ENCODE measurements around the gene OR1G1. TPM values are rescaled to one million over a fixed set of nuclear protein-coding genes. Genes with fewer than 3 reads are reported as not detected.
"Not testable (repeated sequence)": the region's sequence is repeated elsewhere in the genome, so short reads cannot be mapped to it uniquely, and the experiment has no call there.

Gene OR1G1
- total and polyA plus RNA-seq, 2 experiments from 2014 or later: not detected

DNA sequence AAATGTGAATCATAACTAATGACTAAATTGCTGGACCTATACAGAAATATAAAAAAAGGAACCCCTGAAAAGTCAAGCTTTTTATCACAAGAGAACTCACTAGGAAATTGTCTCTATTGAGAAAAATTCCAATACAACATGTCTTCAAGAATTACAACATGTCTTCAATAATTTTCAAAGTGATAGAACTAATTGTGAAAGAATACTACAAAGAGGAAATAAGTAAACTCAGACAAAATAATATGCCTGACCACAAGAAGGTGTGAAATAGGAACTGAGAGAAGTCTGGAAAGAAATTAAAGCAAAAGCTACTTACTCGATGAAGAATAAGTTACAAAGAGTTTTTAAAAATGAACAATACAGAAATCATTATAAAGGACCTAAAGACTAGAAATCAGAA is 29.9 kb upstream of the OR1G1 start (continued):
- TF ChIP-seq CREB1 (CRISPR knock-in tag; IDR thresholded peaks at IDR 0.05; ENCODE audit: low read depth): no peak
- no peak for TF ChIP-seq NANOG (IDR thresholded peaks at IDR 0.05; ENCODE audit: borderline replicate concordance)
- no peak for TF ChIP-seq EZH2phosphoT487 (IDR thresholded peaks at IDR 0.05; ENCODE audit: unreplicated experiment)
- no peak for TF ChIP-seq ZNF331 (CRISPR knock-in tag; IDR thresholded peaks at IDR 0.05; ENCODE audit: low read depth)
- TF ChIP-seq, protein P1, sequence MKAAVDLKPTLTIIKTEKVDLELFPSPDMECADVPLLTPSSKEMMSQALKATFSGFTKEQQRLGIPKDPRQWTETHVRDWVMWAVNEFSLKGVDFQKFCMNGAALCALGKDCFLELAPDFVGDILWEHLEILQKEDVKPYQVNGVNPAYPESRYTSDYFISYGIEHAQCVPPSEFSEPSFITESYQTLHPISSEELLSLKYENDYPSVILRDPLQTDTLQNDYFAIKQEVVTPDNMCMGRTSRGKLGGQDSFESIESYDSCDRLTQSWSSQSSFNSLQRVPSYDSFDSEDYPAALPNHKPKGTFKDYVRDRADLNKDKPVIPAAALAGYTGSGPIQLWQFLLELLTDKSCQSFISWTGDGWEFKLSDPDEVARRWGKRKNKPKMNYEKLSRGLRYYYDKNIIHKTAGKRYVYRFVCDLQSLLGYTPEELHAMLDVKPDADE (IDR thresholded peaks at IDR 0.05): no peak

DNA sequence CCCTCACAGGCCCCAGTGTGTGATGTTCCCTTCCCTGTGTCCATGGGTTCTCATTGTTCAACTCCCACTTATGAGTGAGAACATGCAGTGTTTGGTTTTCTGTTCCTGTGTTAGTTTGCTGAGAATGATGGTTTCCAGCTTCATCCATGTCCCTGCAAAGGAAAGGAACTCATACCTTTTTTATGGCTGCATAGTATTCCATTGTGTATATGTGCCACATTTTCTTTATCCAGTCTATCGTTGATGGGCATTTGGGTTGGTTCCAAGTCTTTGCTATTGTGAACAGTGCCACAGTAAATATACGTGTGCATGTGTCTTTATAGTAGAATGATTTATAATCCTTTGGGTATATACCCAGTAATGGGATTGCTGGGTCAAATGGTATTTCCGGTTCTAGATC is 10.1 kb upstream of the OR1G1 start:
- not testable (repeated sequence) for H3K27ac Mint-ChIP-seq; H3K4me3 ChIP-seq; ATAC-seq; H3K36me3 Mint-ChIP-seq (ENCODE audit: low read depth); H3K9me2 ChIP-seq (ENCODE audit: insufficient read depth); H3K4me2 ChIP-seq; H3K4me1 Mint-ChIP-seq; H3K4me1 ChIP-seq (ENCODE audit: insufficient read depth); H4K20me1 ChIP-seq (replicated peaks; ENCODE audit: insufficient read depth); H3F3A ChIP-seq (replicated peaks; ENCODE audit: low read depth); DNase-seq (ENCODE audit: low spot score); H3K27me3 ChIP-seq (ENCODE audit: insufficient read depth); H3K27ac ChIP-seq (ENCODE audit: low read depth); H3K27me3 Mint-ChIP-seq (ENCODE audit: insufficient read depth, low read depth, poor library complexity); H3K4me3 Mint-ChIP-seq; H3K79me2 ChIP-seq (replicated peaks; ENCODE audit: insufficient read depth); H3K36me3 ChIP-seq (ENCODE audit: insufficient read depth); H2AFZ ChIP-seq
- H3K9me3 Mint-ChIP-seq: peaks cover 61% of the 10 kb centered on the region

DNA sequence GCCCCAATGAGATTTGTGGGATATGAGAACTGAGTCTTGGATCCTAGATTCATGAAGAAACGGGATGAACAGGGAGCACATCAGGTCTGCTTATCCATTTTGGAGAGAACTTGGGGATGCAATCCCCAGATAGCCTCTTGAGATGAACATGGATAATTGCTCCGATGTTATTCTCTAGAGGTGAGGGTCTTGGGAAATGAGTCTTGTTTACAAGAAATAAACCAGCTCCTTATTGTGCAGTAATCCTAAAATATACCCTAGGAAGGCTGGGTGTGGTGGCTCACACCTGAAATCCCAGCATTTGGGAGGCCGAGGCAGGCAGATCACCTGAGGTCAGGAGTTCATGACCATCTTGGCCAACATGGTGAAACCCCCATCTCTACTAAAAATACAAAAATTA is 23.0 kb downstream of the OR1G1 start, which contains the start of gene OR1D2:
TSS of gene OR1D2 (minus strand) at position 101 of the 400 bp plus-strand sequence. CDS start 11,426 bp downstream, outside the sequence.
- H3K9me2 ChIP-seq (ENCODE audit: insufficient read depth): no peaks in the 10 kb centered on the region
- Mint-ChIP-seq H3K27me3 (ENCODE audit: insufficient read depth, low read depth, poor library complexity) (no peaks in the 10 kb centered on the region), H3K4me3 (no peak within 1 kb of the TSS), H3K27ac (no peak within 1 kb of the TSS), H3K9me3 (peaks cover 57% of the 10 kb centered on the region), H3K36me3 (ENCODE audit: low read depth) (no peaks in the 10 kb centered on the region), H3K4me1 (no peaks in the 10 kb centered on the region)
- no peak for ATAC-seq
- no peaks in the 10 kb centered on the region for H3K79me2 ChIP-seq (replicated peaks; ENCODE audit: insufficient read depth)
- no peaks in the 10 kb centered on the region for H3F3A ChIP-seq (replicated peaks; ENCODE audit: low read depth)
- H3K4me3 ChIP-seq: no peak within 1 kb of the TSS
- TF ChIP-seq, protein P1 (IDR thresholded peaks at IDR 0.05): no peak
- TF ChIP-seq EZH2phosphoT487 (IDR thresholded peaks at IDR 0.05; ENCODE audit: unreplicated experiment) (no peak), STAT1 (IDR thresholded peaks at IDR 0.05; ENCODE audit: unreplicated experiment) (no peak), ZNF331 (CRISPR knock-in tag; IDR thresholded peaks at IDR 0.05; ENCODE audit: low read depth) (no peak), POLR2AphosphoS5 (IDR thresholded peaks at IDR 0.05; ENCODE audit: low read depth) (no peak)
- TF ChIP-seq, protein P2, sequence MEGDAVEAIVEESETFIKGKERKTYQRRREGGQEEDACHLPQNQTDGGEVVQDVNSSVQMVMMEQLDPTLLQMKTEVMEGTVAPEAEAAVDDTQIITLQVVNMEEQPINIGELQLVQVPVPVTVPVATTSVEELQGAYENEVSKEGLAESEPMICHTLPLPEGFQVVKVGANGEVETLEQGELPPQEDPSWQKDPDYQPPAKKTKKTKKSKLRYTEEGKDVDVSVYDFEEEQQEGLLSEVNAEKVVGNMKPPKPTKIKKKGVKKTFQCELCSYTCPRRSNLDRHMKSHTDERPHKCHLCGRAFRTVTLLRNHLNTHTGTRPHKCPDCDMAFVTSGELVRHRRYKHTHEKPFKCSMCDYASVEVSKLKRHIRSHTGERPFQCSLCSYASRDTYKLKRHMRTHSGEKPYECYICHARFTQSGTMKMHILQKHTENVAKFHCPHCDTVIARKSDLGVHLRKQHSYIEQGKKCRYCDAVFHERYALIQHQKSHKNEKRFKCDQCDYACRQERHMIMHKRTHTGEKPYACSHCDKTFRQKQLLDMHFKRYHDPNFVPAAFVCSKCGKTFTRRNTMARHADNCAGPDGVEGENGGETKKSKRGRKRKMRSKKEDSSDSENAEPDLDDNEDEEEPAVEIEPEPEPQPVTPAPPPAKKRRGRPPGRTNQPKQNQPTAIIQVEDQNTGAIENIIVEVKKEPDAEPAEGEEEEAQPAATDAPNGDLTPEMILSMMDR (conservative IDR thresholded peaks at IDR 0.05; ENCODE audit: low read depth in 2 of 2): no peak
- TF ChIP-seq, protein P3, sequence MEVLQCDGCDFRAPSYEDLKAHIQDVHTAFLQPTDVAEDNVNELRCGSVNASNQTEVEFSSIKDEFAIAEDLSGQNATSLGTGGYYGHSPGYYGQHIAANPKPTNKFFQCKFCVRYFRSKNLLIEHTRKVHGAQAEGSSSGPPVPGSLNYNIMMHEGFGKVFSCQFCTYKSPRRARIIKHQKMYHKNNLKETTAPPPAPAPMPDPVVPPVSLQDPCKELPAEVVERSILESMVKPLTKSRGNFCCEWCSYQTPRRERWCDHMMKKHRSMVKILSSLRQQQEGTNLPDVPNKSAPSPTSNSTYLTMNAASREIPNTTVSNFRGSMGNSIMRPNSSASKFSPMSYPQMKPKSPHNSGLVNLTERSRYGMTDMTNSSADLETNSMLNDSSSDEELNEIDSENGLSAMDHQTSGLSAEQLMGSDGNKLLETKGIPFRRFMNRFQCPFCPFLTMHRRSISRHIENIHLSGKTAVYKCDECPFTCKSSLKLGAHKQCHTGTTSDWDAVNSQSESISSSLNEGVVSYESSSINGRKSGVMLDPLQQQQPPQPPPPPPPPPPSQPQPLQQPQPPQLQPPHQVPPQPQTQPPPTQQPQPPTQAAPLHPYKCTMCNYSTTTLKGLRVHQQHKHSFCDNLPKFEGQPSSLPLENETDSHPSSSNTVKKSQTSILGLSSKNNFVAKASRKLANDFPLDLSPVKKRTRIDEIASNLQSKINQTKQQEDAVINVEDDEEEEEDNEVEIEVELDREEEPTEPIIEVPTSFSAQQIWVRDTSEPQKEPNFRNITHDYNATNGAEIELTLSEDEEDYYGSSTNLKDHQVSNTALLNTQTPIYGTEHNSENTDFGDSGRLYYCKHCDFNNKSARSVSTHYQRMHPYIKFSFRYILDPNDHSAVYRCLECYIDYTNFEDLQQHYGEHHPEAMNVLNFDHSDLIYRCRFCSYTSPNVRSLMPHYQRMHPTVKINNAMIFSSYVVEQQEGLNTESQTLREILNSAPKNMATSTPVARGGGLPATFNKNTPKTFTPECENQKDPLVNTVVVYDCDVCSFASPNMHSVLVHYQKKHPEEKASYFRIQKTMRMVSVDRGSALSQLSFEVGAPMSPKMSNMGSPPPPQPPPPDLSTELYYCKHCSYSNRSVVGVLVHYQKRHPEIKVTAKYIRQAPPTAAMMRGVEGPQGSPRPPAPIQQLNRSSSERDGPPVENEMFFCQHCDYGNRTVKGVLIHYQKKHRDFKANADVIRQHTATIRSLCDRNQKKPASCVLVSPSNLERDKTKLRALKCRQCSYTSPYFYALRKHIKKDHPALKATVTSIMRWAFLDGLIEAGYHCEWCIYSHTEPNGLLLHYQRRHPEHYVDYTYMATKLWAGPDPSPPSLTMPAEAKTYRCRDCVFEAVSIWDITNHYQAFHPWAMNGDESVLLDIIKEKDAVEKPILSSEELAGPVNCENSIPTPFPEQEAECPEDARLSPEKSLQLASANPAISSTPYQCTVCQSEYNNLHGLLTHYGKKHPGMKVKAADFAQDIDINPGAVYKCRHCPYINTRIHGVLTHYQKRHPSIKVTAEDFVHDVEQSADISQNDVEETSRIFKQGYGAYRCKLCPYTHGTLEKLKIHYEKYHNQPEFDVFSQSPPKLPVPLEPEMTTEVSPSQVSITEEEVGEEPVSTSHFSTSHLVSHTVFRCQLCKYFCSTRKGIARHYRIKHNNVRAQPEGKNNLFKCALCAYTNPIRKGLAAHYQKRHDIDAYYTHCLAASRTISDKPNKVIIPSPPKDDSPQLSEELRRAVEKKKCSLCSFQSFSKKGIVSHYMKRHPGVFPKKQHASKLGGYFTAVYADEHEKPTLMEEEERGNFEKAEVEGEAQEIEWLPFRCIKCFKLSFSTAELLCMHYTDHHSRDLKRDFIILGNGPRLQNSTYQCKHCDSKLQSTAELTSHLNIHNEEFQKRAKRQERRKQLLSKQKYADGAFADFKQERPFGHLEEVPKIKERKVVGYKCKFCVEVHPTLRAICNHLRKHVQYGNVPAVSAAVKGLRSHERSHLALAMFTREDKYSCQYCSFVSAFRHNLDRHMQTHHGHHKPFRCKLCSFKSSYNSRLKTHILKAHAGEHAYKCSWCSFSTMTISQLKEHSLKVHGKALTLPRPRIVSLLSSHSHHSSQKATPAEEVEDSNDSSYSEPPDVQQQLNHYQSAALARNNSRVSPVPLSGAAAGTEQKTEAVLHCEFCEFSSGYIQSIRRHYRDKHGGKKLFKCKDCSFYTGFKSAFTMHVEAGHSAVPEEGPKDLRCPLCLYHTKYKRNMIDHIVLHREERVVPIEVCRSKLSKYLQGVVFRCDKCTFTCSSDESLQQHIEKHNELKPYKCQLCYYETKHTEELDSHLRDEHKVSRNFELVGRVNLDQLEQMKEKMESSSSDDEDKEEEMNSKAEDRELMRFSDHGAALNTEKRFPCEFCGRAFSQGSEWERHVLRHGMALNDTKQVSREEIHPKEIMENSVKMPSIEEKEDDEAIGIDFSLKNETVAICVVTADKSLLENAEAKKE (CRISPR knock-in tag; IDR thresholded peaks at IDR 0.05): no peak
- no peak within 1 kb of the TSS for H3K4me2 ChIP-seq
- H3K27me3 ChIP-seq (ENCODE audit: insufficient read depth): no peaks in the 10 kb centered on the region
- no peak for DNase-seq (ENCODE audit: low spot score)
- no peaks in the 10 kb centered on the region for H4K20me1 ChIP-seq (replicated peaks; ENCODE audit: insufficient read depth)
- H3K4me1 ChIP-seq (ENCODE audit: insufficient read depth): no peaks in the 10 kb centered on the region
- no peak within 1 kb of the TSS for H3K27ac ChIP-seq (ENCODE audit: low read depth)
- no peaks in the 10 kb centered on the region for H3K36me3 ChIP-seq (ENCODE audit: insufficient read depth)
- H2AFZ ChIP-seq: no peak within 1 kb of the TSS
